Mammary epithelial cell (primary cell): ENCODE results near the gene KLHL29.

Experiments used
- EZH2 ChIP-seq: IDR thresholded peaks from 2 replicates; pipeline ENCODE4 v1.6.1; 2012; ENCODE audit warnings: low read length, inconsistent platforms, borderline replicate concordance
- TF ChIP-seq, protein P1 (sequence below), 2 donors: IDR thresholded peaks in 1 of 2; conservative IDR thresholded peaks in 1 of 2; 2 replicates each; pipeline ENCODE4 v1.5.1; 2011 to 2012; ENCODE audit warnings: inconsistent platforms in 2 of 2, low read length in 2 of 2, mild to moderate bottlenecking in 2 of 2, control low read depth in 1 of 2, low read depth in 1 of 2; ENCODE audit not compliant: insufficient read depth in 1 of 2; ENCODE audit errors: extremely low read depth in 1 of 2

DNA sequence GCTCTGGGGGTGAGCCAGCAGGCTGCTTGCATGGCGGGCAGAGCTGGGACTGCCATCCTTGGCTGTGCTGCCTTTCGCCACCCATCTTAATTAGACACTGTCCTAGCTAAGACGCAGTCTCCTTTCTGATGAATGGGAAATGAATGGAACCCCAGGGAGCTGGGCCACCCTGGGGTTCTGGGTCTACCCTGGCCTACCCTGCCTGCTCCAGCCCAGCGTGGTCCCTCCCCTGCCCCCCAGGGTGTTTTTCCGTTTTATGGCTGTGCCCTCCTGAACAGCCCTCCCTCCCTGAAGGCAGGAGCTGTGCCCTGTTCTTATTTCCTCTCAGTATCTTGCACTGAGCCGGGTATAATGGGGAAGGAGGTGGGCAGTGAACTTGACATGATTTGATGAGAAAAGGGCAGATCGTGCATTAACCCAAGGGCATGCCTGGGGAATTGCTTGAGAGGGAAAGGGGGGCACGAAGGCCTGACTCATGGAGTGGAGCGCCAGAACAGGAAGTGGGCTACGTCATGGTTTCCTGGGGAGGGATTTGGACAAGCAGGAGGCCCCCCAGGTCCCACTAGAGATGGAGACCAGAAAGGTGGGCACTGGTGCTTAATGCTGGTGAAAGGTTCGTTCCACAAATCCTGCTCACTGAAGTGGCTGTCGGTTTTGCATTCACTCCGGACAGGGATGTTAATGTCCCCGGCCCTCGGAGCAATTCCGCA, 165.0 kb downstream of the KLHL29 start:
- TF ChIP-seq, protein P1, sequence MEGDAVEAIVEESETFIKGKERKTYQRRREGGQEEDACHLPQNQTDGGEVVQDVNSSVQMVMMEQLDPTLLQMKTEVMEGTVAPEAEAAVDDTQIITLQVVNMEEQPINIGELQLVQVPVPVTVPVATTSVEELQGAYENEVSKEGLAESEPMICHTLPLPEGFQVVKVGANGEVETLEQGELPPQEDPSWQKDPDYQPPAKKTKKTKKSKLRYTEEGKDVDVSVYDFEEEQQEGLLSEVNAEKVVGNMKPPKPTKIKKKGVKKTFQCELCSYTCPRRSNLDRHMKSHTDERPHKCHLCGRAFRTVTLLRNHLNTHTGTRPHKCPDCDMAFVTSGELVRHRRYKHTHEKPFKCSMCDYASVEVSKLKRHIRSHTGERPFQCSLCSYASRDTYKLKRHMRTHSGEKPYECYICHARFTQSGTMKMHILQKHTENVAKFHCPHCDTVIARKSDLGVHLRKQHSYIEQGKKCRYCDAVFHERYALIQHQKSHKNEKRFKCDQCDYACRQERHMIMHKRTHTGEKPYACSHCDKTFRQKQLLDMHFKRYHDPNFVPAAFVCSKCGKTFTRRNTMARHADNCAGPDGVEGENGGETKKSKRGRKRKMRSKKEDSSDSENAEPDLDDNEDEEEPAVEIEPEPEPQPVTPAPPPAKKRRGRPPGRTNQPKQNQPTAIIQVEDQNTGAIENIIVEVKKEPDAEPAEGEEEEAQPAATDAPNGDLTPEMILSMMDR (conservative IDR thresholded peaks at IDR 0.05 in 1 of 2, IDR thresholded peaks at IDR 0.05 in 1 of 2; ENCODE audit: extremely low read depth in 1 of 2, insufficient read depth in 1 of 2, low read depth in 1 of 2, low read length in 2 of 2), result no peak
- TF ChIP-seq EZH2, result no peak
